DND-41 (cell line): Measurements from ENCODE around the gene FUT6.

ENCODE experiments used
- ATAC-seq: fragments of 200-7000 bp; cut with Tn5 transposase; 3 replicates; pipeline ENCODE4 v1.9.1; 2021; ENCODE audit warnings: low read depth; ENCODE audit not compliant: insufficient read depth
- DNase-seq: peaks from one replicate; pipeline ENCODE4 v3.0.0-alpha.2; 2020
- H2AFZ ChIP-seq: 2 replicates; pipeline ENCODE4 v1.6.0; 2012; ENCODE audit warnings: low read depth, low read length
- H3K27ac ChIP-seq: 2 replicates; pipeline ENCODE4 v1.5.1; 2012; ENCODE audit warnings: low read length, inconsistent platforms
- H3K27me3 ChIP-seq: fragments of 200-600 bp; sonication (generic); 2 replicates; pipeline ENCODE4 v1.6.0; 2012; ENCODE audit warnings: low read length, mild to moderate bottlenecking, inconsistent platforms; ENCODE audit not compliant: insufficient read depth, poor library complexity
- H3K36me3 ChIP-seq: 2 replicates; pipeline ENCODE4 v1.5.1; 2012; ENCODE audit warnings: low read length, inconsistent platforms; ENCODE audit not compliant: insufficient read depth
- H3K4me1 ChIP-seq: 2 replicates; pipeline ENCODE4 v1.5.1; 2012; ENCODE audit warnings: mild to moderate bottlenecking, low read length; ENCODE audit not compliant: insufficient read depth
- H3K4me2 ChIP-seq: 2 replicates; pipeline ENCODE4 v1.6.0; 2012; ENCODE audit warnings: mild to moderate bottlenecking, moderate library complexity, low read length, inconsistent platforms; ENCODE audit not compliant: insufficient read depth
- H3K4me3 ChIP-seq, 2 experiments: fragments of 200-600 bp in 1 of 2; shearing (Covaris generic) in 1 of 2; 2 replicates each; pipeline ENCODE4 v1.5.1; 2012 to 2016; ENCODE audit warnings: inconsistent platforms in 2 of 2, low read length in 2 of 2, mild to moderate bottlenecking in 2 of 2, low read depth in 1 of 2, moderate library complexity in 1 of 2
- H3K79me2 ChIP-seq: 2 replicates; pipeline ENCODE4 v1.6.0; 2012; ENCODE audit warnings: low read length, inconsistent platforms; ENCODE audit not compliant: insufficient read depth
- H3K9ac ChIP-seq: 2 replicates; pipeline ENCODE4 v1.6.0; 2012; ENCODE audit warnings: low read depth, mild to moderate bottlenecking, inconsistent platforms, low read length, moderate library complexity
- H3K9me3 ChIP-seq: 2 replicates; pipeline ENCODE4 v1.5.1; 2012; ENCODE audit warnings: low read length, moderate library complexity, mild to moderate bottlenecking, inconsistent platforms; ENCODE audit not compliant: insufficient read depth, severe bottlenecking
- H4K20me1 ChIP-seq: 2 replicates; pipeline ENCODE4 v1.6.0; 2012; ENCODE audit warnings: low read length; ENCODE audit not compliant: insufficient read depth
- CTCF ChIP-seq: IDR thresholded peaks from 2 replicates; pipeline ENCODE4 v1.5.1; 2012; ENCODE audit warnings: borderline replicate concordance, low read length, moderate library complexity, mild to moderate bottlenecking; ENCODE audit not compliant: poor library complexity, severe bottlenecking; ENCODE audit errors: extremely low read depth
- EZH2 ChIP-seq: IDR thresholded peaks from 3 replicates; pipeline ENCODE4 v1.6.1; 2012; ENCODE audit warnings: borderline replicate concordance, low read depth, mild to moderate bottlenecking, moderate library complexity, low read length, inconsistent platforms; ENCODE audit not compliant: severe bottlenecking

FUT6 gene

GRCh38 chr19:5809053-5809452, 30.4 kb downstream of the FUT6 start:
- no peak for ATAC-seq
- no peak for DNase-seq
- Histone ChIP-seq H3K4me2 (no peak overlapping the region), H3K27ac (no peak overlapping the region), H3K9me3 (no peaks in the 10 kb centered on the region), H2AFZ (no peak overlapping the region), H3K79me2 (no peaks in the 10 kb centered on the region), H3K9ac (no peak overlapping the region), H4K20me1 (no peaks in the 10 kb centered on the region; the same call in 1 of the 2 replicates), H3K36me3 (no peaks in the 10 kb centered on the region), H3K27me3 (peaks cover 5% of the 10 kb centered on the region), H3K4me3 (no peak overlapping the region), H3K4me1 (peaks cover 7% of the 10 kb centered on the region)
- TF ChIP-seq EZH2 (no peak), CTCF (no peak)

GRCh38 chr19:5808120-5808816, 31.2 kb downstream of the FUT6 start:
- H3K4me3 ChIP-seq = no peak overlapping the region
- no peak for ATAC-seq

GRCh38 chr19:5806905-5807304, 32.6 kb downstream of the FUT6 start:
- no peak for TF ChIP-seq CTCF
- no peak for TF ChIP-seq EZH2
- no peak for ATAC-seq

More at GRCh38 chr19:5808120-5808816, 31.2 kb downstream of the FUT6 start:
- Histone ChIP-seq H2AFZ (no peak overlapping the region), H3K27me3 (peaks cover 5% of the 10 kb centered on the region), H3K9me3 (no peaks in the 10 kb centered on the region), H3K4me2 (no peak overlapping the region), H3K27ac (no peak overlapping the region), H4K20me1 (no peaks in the 10 kb centered on the region; the same call in 1 of the 2 replicates), H3K4me1 (peaks cover 15% of the 10 kb centered on the region), H3K79me2 (no peaks in the 10 kb centered on the region), H3K9ac (no peak overlapping the region), H3K36me3 (no peaks in the 10 kb centered on the region)
- TF ChIP-seq EZH2 (no peak), CTCF (no peak)
- DNase-seq = no peak

GRCh38 chr19:5806133-5806489, 33.4 kb downstream of the FUT6 start:
- Histone ChIP-seq H3K4me3 (no peak overlapping the region), H3K9ac (no peak overlapping the region)
- TF ChIP-seq CTCF (no peak), EZH2 (no peak)

More at GRCh38 chr19:5806905-5807304, 32.6 kb downstream of the FUT6 start:
- Histone ChIP-seq H3K36me3 (no peaks in the 10 kb centered on the region), H2AFZ (no peak overlapping the region), H3K4me3 (no peak overlapping the region), H3K4me1 (peaks cover 16% of the 10 kb centered on the region), H3K4me2 (no peak overlapping the region), H3K79me2 (no peaks in the 10 kb centered on the region), H4K20me1 (no peaks in the 10 kb centered on the region), H3K9me3 (no peaks in the 10 kb centered on the region), H3K9ac (no peak overlapping the region), H3K27ac (no peak overlapping the region), H3K27me3 (peaks cover 5% of the 10 kb centered on the region)
- no peak for DNase-seq

More at GRCh38 chr19:5806133-5806489, 33.4 kb downstream of the FUT6 start:
- Histone ChIP-seq H3K79me2 (no peaks in the 10 kb centered on the region), H4K20me1 (no peaks in the 10 kb centered on the region), H2AFZ (no peak overlapping the region), H3K27me3 (peaks cover 5% of the 10 kb centered on the region), H3K4me1 (peaks cover 16% of the 10 kb centered on the region), H3K9me3 (no peaks in the 10 kb centered on the region), H3K4me2 (no peak overlapping the region), H3K27ac (no peak overlapping the region), H3K36me3 (no peaks in the 10 kb centered on the region)
- ATAC-seq (no peak), DNase-seq (no peak)
